ENCODE data around the gene CRACR2B.

CRACR2B gene

GRCh38 chr11:839875-840617 is 12.3 kb downstream of the CRACR2B start:
- DNase-seq, result no peak

GRCh38 chr11:841981-842369 is 14.3 kb downstream of the CRACR2B start:
- DNase-seq, result no peak

GRCh38 chr11:842370-843002 is 14.8 kb downstream of the CRACR2B start, which contains the start of the genes POLR2L and TSPAN4:
Gene POLR2L (minus strand): TSS chr11:842529. CDS start chr11:842508, 21 bp downstream.
Gene TSPAN4 (plus strand): TSS chr11:842852. CDS start chr11:850305, 7,453 bp downstream.
- peak; percentile 91 for DNase-seq

- DNase-seq, result no peak
Measured at GRCh38 chr11:843086-843734, 15.5 kb downstream of the CRACR2B start.

GRCh38 chr11:843818-844692 is 16.3 kb downstream of the CRACR2B start:
- DNase-seq, result peak; percentile 92

- DNase-seq, result peak; percentile 96
Measured at GRCh38 chr11:844693-845644, 17.2 kb downstream of the CRACR2B start.

GRCh38 chr11:845872-846495 is 18.3 kb downstream of the CRACR2B start:
- peak; percentile 73 for DNase-seq

GRCh38 chr11:846496-847098 is 18.9 kb downstream of the CRACR2B start:
- DNase-seq, result no peak

GRCh38 chr11:847876-848275 is 20.2 kb downstream of the CRACR2B start:
- no peak for DNase-seq

- DNase-seq, result no peak
Measured at GRCh38 chr11:848380-848931, 20.7 kb downstream of the CRACR2B start.

GRCh38 chr11:849104-849824 is 21.5 kb downstream of the CRACR2B start:
- DNase-seq, result peak; percentile 82

GRCh38 chr11:849951-850774 is 22.4 kb downstream of the CRACR2B start:
- DNase-seq, result no peak

GRCh38 chr11:850775-851763 is 23.4 kb downstream of the CRACR2B start:
- no peak for DNase-seq

- DNase-seq, result no peak
Measured at GRCh38 chr11:852762-853161, 25.0 kb downstream of the CRACR2B start.

GRCh38 chr11:853682-854448 is 26.1 kb downstream of the CRACR2B start:
- DNase-seq, result no peak

- no peak for DNase-seq
Measured at GRCh38 chr11:854601-855329, 27.0 kb downstream of the CRACR2B start.

All from right hindlimb (tissue), 1 donor.